Femur (tissue), 1 donor: Measurements from ENCODE around the gene ANXA8L1.
"Not testable (repeated sequence)": the region's sequence is repeated elsewhere in the genome, so short reads cannot be mapped to it uniquely, and the experiment has no call there.

Experiments used
- DNase-seq: peaks from one replicate; pipeline ENCODE4 v3.0.0-alpha.2; 2017

The ANXA8L1 gene

GRCh38 chr10:46375406-46375805, at the start of gene ANXA8L1:
TSS of gene ANXA8L1 (plus strand) at chr10:46375776. CDS start at chr10:46375852, 76 bp downstream.
- DNase-seq: not testable (repeated sequence)

DNA sequence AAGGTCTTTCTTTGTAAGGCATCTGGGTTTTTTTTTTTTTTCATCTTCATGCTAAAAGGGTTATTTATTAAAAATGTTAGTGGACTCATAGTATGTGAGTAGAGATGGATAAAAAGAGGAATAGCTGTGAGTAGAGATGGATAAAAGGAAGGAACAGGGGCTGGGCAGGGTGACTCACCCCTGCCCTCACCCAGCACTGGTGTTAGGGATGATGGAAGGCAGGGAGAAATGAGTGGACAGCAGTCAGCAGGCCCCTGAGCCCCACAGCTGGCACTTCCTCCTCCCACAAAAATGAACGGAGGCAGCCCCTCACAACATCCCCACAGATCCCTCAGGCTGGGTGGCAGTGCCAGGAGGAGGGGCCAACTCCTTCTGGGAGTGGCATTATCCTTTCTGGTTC, 49.5 kb upstream of the ANXA8L1 start:
- no peak for DNase-seq

DNA sequence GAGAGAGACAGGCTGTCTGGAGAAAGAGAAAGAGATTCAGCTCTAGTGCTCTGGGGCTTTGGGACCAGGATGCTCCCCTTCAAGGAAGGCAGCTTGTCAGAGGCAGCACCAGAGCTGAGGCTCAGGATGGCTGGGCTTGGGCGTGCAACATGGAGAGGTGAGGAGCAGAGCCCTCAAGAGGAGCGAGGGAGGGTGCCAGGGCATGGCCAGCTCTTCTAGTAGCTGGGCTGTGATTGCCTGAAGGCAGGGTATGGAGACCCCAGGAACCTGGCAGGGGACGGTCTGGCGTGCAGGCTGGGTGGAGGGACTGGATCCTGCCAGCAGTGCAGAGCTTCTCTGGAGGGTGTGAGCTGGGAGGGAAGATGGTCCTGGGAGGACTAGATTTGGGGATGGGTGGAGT, 48.6 kb upstream of the ANXA8L1 start:
- peak; percentile 8 for DNase-seq

GRCh38 chr10:46327685-46328084, 47.9 kb upstream of the ANXA8L1 start:
- peak; percentile 10 for DNase-seq

DNA sequence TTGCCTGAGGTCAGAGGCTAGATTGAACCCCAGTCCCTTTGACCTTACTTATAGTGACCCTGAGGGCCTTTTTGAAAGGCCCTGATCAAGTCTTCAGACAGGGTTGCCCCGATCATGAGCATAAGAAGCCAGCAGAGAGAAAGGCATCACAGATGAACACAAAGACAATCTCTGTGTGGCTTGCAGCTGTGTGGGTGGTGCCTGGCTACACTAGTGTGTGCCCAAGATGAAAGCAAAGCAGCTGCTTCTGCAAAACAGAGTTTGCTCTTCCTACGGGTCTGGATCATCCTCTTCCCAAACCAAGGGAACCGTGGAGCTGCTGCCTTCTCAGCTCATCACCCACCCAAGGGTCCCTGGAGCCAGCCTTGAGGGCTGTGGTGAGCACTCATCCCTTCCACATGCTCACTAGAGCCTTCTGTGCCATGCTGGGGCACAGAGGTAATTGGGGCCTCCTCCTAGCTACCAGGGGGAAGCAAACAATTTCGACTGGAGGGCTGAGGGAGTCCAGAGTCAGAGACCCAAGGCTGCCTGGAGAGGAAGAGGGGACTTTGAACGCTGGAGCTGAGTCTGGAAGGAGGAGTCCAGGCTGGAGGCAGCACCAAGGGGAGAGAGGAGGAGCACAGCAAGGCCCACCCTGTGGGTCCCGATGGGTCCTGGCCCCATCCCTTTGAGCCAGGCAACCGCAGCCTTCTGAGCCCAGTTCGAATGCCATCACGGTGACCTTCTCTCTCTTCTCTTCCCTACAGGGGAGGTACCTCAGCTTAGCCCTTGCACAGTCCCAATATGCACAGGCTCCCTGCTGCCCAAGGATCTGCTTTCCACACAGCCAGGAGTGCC, 46.5 kb upstream of the ANXA8L1 start:
- DNase-seq: peak; percentile 21

- DNase-seq: peak; percentile 7
Observed at GRCh38 chr10:46329690-46330016, 45.9 kb upstream of the ANXA8L1 start.

- peak; percentile 11 for DNase-seq
Observed at GRCh38 chr10:46330894-46331293, 44.7 kb upstream of the ANXA8L1 start.

DNA sequence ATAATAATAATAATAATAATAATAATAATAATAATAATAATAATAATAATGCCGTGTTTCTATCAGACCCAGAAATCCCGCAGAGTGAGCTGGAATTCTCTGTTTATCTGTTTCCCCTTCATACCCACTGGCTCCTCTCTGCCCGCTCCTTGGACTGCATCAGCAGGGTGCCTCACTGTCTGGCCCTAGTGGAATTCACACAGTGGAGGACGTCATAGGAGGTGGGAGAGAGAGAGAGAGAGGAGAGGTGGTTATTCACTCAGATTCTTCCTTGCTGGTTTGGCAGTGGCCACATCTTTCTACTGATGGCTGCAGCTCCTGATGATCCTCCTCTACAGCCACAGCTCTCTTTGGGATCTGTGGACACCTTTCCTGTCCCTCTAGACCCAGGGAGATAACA, 10.1 kb upstream of the ANXA8L1 start:
- DNase-seq: not testable (repeated sequence)

DNA sequence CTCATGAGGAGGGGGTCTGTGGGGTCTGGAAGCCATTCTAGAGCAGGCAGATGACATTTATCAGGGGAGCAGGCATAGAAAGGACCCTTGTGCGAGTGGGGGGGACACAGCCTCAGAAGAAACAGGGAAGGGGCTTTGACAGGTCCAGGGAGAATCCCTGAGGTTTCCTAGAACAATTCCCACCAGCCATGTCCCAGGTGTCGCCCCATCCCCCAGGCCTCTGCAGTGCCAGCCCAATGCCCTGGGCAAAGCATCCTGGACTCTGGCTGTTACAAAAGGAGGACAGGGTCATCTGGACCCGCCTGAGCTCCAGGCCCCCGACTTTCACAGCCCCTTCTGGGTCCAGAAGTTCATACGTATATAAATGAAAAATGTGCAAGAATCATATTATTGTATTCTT, 8.4 kb upstream of the ANXA8L1 start:
- DNase-seq: not testable (repeated sequence)

DNA sequence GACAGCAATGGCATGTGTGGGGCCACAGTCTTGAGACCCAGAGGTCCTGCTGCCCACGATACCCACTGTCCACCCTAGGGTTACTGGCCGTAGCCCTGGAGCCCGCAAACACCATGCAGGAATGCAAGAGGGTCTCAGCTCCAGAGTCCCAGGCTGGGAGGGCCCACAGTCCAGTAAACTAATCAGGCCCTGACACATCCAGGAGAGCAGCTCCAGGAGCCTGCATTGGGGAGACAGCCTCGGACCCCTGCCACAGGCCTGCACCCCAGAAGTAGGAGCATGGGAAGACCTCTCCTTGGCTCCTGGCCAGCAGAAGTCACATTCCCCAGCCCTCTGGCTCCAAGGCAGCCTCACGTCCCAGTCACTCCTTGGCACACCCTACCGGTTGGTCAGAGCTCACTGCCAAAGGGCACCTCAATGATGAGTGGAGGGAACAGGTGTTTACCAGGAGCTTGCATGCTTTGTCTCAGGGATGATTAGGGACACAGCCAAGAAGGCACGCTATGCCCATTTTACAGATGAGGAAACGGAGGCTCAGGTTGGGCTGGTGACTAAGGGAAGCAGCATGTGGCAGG, 7.8 kb upstream of the ANXA8L1 start:
- not testable (repeated sequence) for DNase-seq

GRCh38 chr10:46368956-46369355, 6.6 kb upstream of the ANXA8L1 start:
- DNase-seq: not testable (repeated sequence)

GRCh38 chr10:46374410-46374809, 1.2 kb upstream of the ANXA8L1 start:
- not testable (repeated sequence) for DNase-seq

DNA sequence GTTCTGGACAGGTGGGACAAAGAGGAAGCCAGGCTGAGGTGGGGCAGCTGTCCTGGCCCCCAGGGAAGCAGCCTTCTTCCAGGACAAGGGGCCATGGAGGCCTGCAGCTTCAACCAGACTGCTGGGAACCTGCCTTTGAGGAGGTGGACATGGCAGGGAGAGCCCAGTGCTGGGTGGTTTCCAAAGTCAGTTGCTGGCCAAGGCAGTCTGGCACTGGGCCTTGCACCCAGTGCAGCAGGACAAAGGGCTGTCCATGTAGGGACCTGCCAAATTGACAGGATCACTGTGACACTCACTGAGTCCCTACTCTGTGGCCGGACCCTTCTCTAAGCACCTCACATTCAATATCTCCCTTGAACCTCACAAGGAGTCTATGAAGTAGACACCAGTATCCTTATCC, 1.4 kb downstream of the ANXA8L1 start:
- not testable (repeated sequence) for DNase-seq

DNA sequence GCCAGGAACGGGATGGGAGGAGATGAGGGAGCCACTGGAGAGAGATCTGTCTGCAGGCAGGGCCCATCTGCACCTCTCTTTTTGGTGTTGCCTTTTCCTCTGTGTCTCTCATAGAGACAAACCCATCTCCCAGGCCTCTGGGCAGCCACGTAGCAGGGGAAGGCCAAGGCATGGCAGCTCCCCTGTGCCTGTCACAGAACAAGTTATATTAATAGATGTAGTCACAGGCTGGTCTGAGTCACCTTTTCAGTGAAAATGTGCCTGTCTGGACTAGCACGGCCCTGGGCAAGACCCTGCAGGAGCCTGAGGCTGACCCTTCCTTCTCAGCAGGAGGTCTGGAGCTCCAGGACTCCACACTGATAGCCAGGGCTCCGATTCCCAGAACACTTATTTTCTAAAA, 2.1 kb downstream of the ANXA8L1 start:
- not testable (repeated sequence) for DNase-seq

- not testable (repeated sequence) for DNase-seq
Observed at GRCh38 chr10:46378108-46378507, 2.5 kb downstream of the ANXA8L1 start.

- not testable (repeated sequence) for DNase-seq
Observed at GRCh38 chr10:46379233-46379848, 3.8 kb downstream of the ANXA8L1 start.

DNA sequence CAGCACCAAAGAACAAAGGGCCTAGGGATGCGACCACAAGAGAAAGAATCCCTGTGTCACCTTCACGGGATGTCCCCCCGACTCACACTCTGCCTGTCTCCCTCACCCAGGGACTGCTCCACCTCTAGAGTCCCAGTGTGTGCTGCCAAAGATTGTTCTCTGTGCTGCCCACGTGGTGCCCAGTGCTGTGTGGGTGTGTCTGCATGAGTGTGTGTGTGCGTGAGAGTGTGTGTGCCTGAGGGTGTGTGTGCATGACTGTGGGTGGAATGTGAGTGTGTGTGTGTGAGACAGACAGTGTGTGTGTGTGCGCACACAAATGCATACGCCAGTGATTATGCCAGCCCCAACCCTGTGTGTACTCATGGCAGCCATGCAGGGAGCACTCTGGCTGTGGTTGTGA, 10.3 kb downstream of the ANXA8L1 start:
- not testable (repeated sequence) for DNase-seq

GRCh38 chr10:46386694-46387093, 11.1 kb downstream of the ANXA8L1 start:
- not testable (repeated sequence) for DNase-seq

GRCh38 chr10:46387309-46387902, 11.8 kb downstream of the ANXA8L1 start:
- DNase-seq: not testable (repeated sequence)

DNA sequence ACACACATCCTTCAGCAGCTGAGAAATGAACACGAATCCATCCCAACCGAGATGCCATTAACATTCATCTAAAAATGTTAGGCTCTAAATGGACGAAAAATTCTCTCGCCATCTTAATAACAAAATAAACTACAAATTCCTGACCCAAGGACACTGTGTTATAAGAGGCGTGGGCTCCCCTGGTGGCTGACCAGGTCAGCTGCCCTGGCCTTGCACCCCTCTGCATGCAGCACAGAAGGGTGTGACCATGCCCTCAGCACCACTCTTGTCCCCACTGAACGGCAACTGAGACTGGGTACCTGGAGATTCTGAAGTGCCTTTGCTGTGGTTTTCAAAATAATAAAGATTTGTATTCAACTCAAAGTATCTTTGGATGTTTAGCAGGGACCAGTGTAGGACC, 15.8 kb downstream of the ANXA8L1 start:
- DNase-seq: not testable (repeated sequence)

GRCh38 chr10:46396441-46397279, 21.1 kb downstream of the ANXA8L1 start:
- not testable (repeated sequence) for DNase-seq

DNA sequence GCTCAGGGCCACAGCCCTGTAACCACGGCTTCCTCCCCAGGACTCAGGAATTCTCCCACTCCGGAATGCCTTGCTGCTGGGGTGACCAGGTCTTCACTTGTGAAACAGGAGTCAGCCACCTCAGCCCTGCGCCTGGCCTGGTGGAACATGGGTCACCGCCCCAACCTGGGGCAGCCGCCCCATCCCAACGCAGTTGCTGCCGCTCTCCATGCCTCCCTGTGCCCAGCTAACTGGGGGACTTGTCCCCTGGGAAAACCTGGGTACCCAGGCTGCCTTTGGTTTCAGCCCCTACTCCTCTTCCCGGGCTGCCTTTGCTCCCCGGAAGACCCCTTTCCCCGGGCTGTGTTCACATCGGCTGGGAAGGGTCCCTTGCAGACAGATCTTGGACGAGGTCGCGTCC, 22.2 kb downstream of the ANXA8L1 start:
- DNase-seq: not testable (repeated sequence)
